ENCODE results near the gene CIITA. TPM values are rescaled to one million over a fixed set of nuclear protein-coding genes. Genes with fewer than 3 reads are reported as not detected.
"Not testable (repeated sequence)": the region's sequence is repeated elsewhere in the genome, so short reads cannot be mapped to it uniquely, and the experiment has no call there.

The CIITA gene
- total and polyA plus RNA-seq, 8 donors: 1.8 to 39.7 (median 5.4) TPM

DNA sequence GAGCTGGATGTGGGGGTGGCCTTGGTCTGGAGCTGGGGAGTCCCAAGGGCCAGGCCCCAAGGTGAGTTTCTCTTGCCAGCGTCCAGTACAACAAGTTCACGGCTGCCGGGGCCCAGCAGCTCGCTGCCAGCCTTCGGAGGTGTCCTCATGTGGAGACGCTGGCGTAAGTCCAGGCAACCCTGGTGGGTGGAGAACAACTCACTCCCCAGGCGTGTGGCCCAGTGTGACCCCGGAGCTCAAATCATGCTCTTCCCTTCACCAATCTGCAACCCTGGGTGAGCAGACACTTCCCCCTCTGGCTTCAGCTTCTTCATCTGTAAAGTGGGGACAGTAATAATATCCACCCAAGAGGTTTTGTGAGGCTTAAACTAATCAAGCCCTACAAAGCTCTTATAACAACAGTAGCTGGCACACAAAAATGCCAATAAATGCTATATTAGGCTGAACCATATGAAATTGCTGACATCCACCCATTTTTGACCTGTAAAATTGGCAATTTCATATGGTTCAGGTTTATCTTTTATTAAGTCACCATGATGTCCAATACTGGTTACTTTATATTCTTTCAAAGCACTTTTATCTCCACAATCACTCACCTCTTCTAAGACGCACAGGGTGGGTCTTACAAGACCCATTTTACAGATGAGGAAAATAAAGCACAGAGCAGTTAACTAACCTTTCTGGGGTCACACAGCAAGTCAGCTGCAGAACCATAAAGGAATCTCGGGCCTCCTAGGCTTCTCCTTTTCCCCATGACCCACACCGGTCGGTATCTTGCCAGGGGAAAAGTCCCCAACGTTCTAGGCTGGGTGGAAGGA, 45.5 kb downstream of the CIITA start:
- H3K27me3 ChIP-seq: no peaks in the 10 kb centered on the region
- no peak overlapping the region for H3K27ac ChIP-seq
- 81% methylated on average over 14 of the region's 14 CpGs for WGBS, 2 donors
- H3K4me3 ChIP-seq: no peak overlapping the region
- peak in 1 of 6 donors; percentile 53 for DNase-seq
- no peak for ATAC-seq
- no peak for FAIRE-seq
- intact Hi-C loops (cut with DNase I): loop anchor here in 2 of 3 donors (10.0 kb wide), 2 partner anchors 168 to 388 kb away; no protein-coding TSS in a partner anchor
- H3K36me3 ChIP-seq: peaks cover 0 to 6% (median 0%) of the 10 kb centered on the region in 3 donors
- TF ChIP-seq, protein P1, sequence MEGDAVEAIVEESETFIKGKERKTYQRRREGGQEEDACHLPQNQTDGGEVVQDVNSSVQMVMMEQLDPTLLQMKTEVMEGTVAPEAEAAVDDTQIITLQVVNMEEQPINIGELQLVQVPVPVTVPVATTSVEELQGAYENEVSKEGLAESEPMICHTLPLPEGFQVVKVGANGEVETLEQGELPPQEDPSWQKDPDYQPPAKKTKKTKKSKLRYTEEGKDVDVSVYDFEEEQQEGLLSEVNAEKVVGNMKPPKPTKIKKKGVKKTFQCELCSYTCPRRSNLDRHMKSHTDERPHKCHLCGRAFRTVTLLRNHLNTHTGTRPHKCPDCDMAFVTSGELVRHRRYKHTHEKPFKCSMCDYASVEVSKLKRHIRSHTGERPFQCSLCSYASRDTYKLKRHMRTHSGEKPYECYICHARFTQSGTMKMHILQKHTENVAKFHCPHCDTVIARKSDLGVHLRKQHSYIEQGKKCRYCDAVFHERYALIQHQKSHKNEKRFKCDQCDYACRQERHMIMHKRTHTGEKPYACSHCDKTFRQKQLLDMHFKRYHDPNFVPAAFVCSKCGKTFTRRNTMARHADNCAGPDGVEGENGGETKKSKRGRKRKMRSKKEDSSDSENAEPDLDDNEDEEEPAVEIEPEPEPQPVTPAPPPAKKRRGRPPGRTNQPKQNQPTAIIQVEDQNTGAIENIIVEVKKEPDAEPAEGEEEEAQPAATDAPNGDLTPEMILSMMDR (IDR thresholded peaks at IDR 0.05): no peak
- peaks cover 0 to 7% (median 3%) of the 10 kb centered on the region in 3 donors for H3K4me1 ChIP-seq
- H3K9me3 ChIP-seq: no peaks in the 10 kb centered on the region

DNA sequence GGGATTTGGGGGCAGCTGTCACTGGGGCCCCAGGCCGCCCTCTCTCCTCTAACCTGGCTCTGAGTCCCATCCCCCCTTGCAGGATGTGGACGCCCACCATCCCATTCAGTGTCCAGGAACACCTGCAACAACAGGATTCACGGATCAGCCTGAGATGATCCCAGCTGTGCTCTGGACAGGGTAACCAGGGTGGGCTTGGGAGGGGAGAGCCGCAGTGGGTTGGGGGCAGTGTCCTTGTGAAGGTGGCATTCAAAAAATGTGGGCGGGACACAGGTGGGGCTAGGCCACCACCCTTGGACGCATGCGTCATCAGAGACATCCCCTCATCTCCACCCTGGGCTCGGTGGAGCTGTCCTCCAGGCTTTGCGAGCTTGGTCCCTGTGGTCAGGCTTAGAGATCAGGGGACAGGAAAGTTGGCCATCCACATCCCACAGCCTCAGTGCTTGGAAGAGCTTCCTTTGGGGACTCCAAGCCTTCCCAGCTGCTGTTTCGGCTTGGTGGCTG, 46.2 kb downstream of the CIITA start:
- Histone ChIP-seq H3K27ac (no peak overlapping the region), H3K4me1 (peaks cover 0 to 7% (median 3%) of the 10 kb centered on the region in 3 donors), H3K4me3 (no peak overlapping the region), H3K9me3 (no peaks in the 10 kb centered on the region), H3K27me3 (no peaks in the 10 kb centered on the region), H3K36me3 (peaks cover 0 to 6% (median 0%) of the 10 kb centered on the region in 3 donors)
- DNase-seq (no peak), ATAC-seq (no peak), FAIRE-seq (no peak)
- TF ChIP-seq, protein P1 (IDR thresholded peaks at IDR 0.05): no peak
- intact Hi-C loops (cut with DNase I): loop anchor here in 2 of 3 donors (10.0 kb wide), 2 partner anchors 168 to 388 kb away; no protein-coding TSS in a partner anchor
- WGBS, 2 donors: 86 to 88% methylated on average over 10 of the region's 10 CpGs

- Histone ChIP-seq H3K27ac (no peak overlapping the region), H3K27me3 (no peaks in the 10 kb centered on the region), H3K4me3 (no peak overlapping the region), H3K9me3 (no peaks in the 10 kb centered on the region), H3K36me3 (peaks cover 0 to 6% (median 0%) of the 10 kb centered on the region in 3 donors), H3K4me1 (peaks cover 0 to 7% (median 3%) of the 10 kb centered on the region in 3 donors)
- 43 to 52% methylated on average over 14 of the region's 14 CpGs for WGBS, 2 donors
- FAIRE-seq (no peak), DNase-seq (peak in 5 of 6 donors; percentile 48 to 80 (median 62)), ATAC-seq (peak; percentile 25 to 80 (median 60))
- intact Hi-C loops (cut with DNase I): loop anchor here in 2 of 3 donors (10.0 kb wide), 2 partner anchors 169 to 389 kb away; no protein-coding TSS in a partner anchor
- TF ChIP-seq, protein P1 (IDR thresholded peaks at IDR 0.05): no peak
Observed at GRCh38 chr16:10923650-10924214, 46.7 kb downstream of the CIITA start.

DNA sequence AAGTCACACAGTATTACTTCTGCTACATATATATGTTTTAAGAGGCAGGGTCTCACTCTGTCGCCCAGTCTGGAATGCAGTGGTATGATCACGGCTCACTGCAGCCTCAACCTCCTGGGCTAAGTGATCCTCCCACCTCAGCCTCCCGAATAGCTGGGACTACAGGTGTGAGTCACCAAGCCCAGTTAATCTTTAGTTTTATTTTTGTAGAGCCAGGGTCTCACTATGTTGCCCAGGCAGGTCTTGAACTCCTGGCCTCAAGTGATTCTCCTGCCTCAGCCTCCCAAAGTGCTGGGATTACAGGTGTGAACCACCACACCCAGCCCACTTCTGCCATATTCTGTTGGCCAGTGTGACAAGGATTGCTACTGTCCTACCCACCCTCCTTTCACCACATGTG, 48.3 kb downstream of the CIITA start:
- not testable (repeated sequence) for H3K27me3 ChIP-seq, H3K9me3 ChIP-seq, H3K36me3 ChIP-seq, H3K27ac ChIP-seq, H3K4me3 ChIP-seq, DNase-seq, FAIRE-seq, ATAC-seq
- intact Hi-C loops (cut with DNase I): loop anchor here in 2 of 3 donors (10.0 kb wide), 2 partner anchors 170 to 390 kb away; no protein-coding TSS in a partner anchor
- peaks cover 0 to 11% (median 7%) of the 10 kb centered on the region in 3 donors for H3K4me1 ChIP-seq
- whole genome bisulfite sequencing, 2 donors: 96 to 100% methylated on average over 3 of the region's 3 CpGs

DNA sequence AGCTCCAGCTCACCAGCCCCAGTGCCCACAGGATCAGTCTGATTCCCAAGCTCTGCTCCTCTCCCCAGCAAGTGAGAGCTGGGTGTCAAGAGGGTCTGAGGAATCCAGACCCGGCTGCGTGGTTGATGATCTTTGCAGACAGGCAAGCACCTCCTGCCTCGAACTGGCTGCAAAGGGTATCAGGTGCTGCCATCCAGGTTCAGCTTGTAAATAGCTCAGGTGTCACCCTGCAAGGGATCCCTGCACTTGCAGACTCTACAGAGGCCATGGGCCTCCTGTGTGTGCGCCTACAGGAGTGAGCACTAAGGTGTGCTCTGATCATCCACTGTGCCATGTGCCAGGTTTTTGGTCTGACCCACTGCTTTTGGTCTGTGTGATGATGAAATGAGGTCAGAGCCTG, 49.1 kb downstream of the CIITA start:
- no peak for FAIRE-seq
- peaks cover 0 to 6% (median 0%) of the 10 kb centered on the region in 3 donors for H3K36me3 ChIP-seq

More for the DNA sequence above, 49.1 kb downstream of the CIITA start:
- WGBS, 2 donors: 73 to 85% methylated on average over 4 of the region's 4 CpGs
- ATAC-seq (no peak), DNase-seq (no peak)
- Histone ChIP-seq H3K27ac (no peak overlapping the region), H3K4me1 (peaks cover 0 to 14% (median 7%) of the 10 kb centered on the region in 3 donors), H3K27me3 (no peaks in the 10 kb centered on the region), H3K9me3 (no peaks in the 10 kb centered on the region), H3K4me3 (no peak overlapping the region)
- TF ChIP-seq, protein P1 (IDR thresholded peaks at IDR 0.05): no peak
- intact Hi-C loops (cut with DNase I): loop anchor here in 2 of 3 donors (10.0 kb wide), 2 partner anchors 171 to 391 kb away; no protein-coding TSS in a partner anchor

Measured in pancreas (tissue), 10 donors.